ENCODE measurements around the gene RIPOR2.

DNA sequence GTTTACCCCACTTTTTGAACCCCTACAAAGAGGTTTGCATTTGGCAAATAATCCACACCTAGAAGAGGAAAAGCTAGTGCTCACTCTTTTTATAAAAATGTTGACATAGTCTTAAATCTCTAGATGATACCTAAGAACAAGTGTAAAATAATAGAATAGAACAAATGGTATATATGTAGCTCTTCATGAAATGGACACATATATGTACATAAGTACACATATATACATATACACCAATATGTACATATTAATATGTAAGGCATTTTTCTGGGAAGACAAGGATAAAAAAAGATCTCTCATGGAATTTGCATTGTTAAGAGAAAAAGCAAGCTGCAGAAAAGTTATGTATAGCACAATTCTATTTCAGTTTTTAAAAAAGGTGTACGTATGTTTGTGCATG, 27.6 kb upstream of the RIPOR2 start:
- TF ChIP-seq EZH2phosphoT487 (IDR thresholded peaks at IDR 0.05; ENCODE audit: insufficient read depth, low read depth) (no peak), EZH2 (IDR thresholded peaks at IDR 0.05; ENCODE audit: insufficient read depth, poor library complexity, severe bottlenecking) (no peak)

Data from GM23248 (cell line).